ENCODE data around the gene LAMA3.

LAMA3 gene

GRCh38 chr18:23721696-23722480, 32.6 kb downstream of the LAMA3 start:
- no peak for DNase-seq (ENCODE audit: low read depth)
- no peak for TF ChIP-seq CTCF (IDR thresholded peaks at IDR 0.05; ENCODE audit: insufficient read depth, low read depth, low read length, missing control alignments)
- H3K4me3 ChIP-seq (ENCODE audit: low read depth, low read length) = no peak overlapping the region

- TF ChIP-seq CTCF (IDR thresholded peaks at IDR 0.05; ENCODE audit: insufficient read depth, low read depth, low read length, missing control alignments) = no peak
- no peak overlapping the region for H3K4me3 ChIP-seq (ENCODE audit: low read depth, low read length)
- no peak for DNase-seq (ENCODE audit: low read depth)
Measured at GRCh38 chr18:23722646-23723045, 33.4 kb downstream of the LAMA3 start.

GRCh38 chr18:23723121-23723520, 33.9 kb downstream of the LAMA3 start:
- no peak for TF ChIP-seq CTCF (IDR thresholded peaks at IDR 0.05; ENCODE audit: insufficient read depth, low read depth, low read length, missing control alignments)
- no peak for DNase-seq (ENCODE audit: low read depth)
- no peak overlapping the region for H3K4me3 ChIP-seq (ENCODE audit: low read depth, low read length)

- H3K4me3 ChIP-seq (ENCODE audit: low read depth, low read length) = no peak overlapping the region
- DNase-seq (ENCODE audit: low read depth) = no peak
- TF ChIP-seq CTCF (IDR thresholded peaks at IDR 0.05; ENCODE audit: insufficient read depth, low read depth, low read length, missing control alignments) = no peak
Measured at GRCh38 chr18:23724681-23725080, 35.4 kb downstream of the LAMA3 start.

GRCh38 chr18:23725351-23725750, 36.1 kb downstream of the LAMA3 start:
- TF ChIP-seq CTCF (IDR thresholded peaks at IDR 0.05; ENCODE audit: insufficient read depth, low read depth, low read length, missing control alignments) = no peak
- H3K4me3 ChIP-seq (ENCODE audit: low read depth, low read length) = no peak overlapping the region
- DNase-seq (ENCODE audit: low read depth) = no peak

- H3K4me3 ChIP-seq (ENCODE audit: low read depth, low read length) = no peak overlapping the region
- no peak for TF ChIP-seq CTCF (IDR thresholded peaks at IDR 0.05; ENCODE audit: insufficient read depth, low read depth, low read length, missing control alignments)
- no peak for DNase-seq (ENCODE audit: low read depth)
Measured at GRCh38 chr18:23725827-23726661, 36.8 kb downstream of the LAMA3 start.

All from GM12865 (cell line).